DOHH2 (cell line): Measurements from ENCODE around the gene SYVN1.

Experiments
- EZH2phosphoT487 ChIP-seq: fragments of 200-600 bp; sonication (generic); IDR thresholded peaks from 2 replicates; pipeline ENCODE4 v1.6.1; 2017; ENCODE audit warnings: borderline replicate concordance, mild to moderate bottlenecking, antibody characterized with exemption, low read length, moderate library complexity, mixed read lengths
- TF ChIP-seq, protein P1 (sequence below): fragments of 200-600 bp; sonication (generic); IDR thresholded peaks from one replicate; pipeline ENCODE4 v1.5.1; 2014; ENCODE audit warnings: antibody characterized with exemption, mild to moderate bottlenecking, low read depth, low read length; ENCODE audit not compliant: poor library complexity, severe bottlenecking

DNA sequence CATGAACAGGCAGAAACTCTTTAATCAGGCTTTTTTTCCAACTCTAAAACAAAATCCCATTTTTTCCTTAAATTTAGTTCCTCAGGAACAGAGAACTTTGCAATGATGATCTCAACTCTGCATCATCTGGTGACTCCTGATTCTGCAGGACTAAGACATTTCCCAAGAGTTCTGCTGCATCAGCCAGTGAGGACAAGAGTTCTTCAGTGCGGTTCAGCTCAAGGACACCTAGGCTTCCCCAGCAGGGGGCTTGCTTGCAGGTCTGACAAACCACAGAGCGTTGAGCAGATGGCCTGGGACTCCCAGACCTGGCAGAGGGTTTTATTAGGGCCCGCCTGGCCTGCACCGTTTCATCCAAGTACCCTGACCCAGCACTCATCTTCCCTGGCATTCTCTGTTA lies 56.9 kb downstream of the SYVN1 start:
- TF ChIP-seq, protein P1, sequence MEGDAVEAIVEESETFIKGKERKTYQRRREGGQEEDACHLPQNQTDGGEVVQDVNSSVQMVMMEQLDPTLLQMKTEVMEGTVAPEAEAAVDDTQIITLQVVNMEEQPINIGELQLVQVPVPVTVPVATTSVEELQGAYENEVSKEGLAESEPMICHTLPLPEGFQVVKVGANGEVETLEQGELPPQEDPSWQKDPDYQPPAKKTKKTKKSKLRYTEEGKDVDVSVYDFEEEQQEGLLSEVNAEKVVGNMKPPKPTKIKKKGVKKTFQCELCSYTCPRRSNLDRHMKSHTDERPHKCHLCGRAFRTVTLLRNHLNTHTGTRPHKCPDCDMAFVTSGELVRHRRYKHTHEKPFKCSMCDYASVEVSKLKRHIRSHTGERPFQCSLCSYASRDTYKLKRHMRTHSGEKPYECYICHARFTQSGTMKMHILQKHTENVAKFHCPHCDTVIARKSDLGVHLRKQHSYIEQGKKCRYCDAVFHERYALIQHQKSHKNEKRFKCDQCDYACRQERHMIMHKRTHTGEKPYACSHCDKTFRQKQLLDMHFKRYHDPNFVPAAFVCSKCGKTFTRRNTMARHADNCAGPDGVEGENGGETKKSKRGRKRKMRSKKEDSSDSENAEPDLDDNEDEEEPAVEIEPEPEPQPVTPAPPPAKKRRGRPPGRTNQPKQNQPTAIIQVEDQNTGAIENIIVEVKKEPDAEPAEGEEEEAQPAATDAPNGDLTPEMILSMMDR: no peak
- TF ChIP-seq EZH2phosphoT487: no peak
